HepG2 (cell line): ENCODE data around the gene PPM1H. TPM values are rescaled to one million over a fixed set of nuclear protein-coding genes. Genes with fewer than 3 reads are reported as not detected.

Experiments used
- FOXM1 ChIP-seq: sonication (generic); formaldehyde crosslinking; IDR thresholded peaks from 2 replicates; pipeline ENCODE4 v1.5.0; 2020; ENCODE audit warnings: missing genetic modification reagents
- HNRNPLL ChIP-seq: fragments of 200-400 bp; formaldehyde crosslinking; IDR thresholded peaks from 2 replicates; pipeline ENCODE4 v1.6.1; 2017; ENCODE audit warnings: mild to moderate bottlenecking, low read depth, low read length; ENCODE audit not compliant: poor library complexity, severe bottlenecking
- KAT7 ChIP-seq: IDR thresholded peaks from 2 replicates; pipeline ENCODE4 v1.6.1; 2018; ENCODE audit warnings: borderline replicate concordance, missing compliant biosample characterization
- NKX3-1 ChIP-seq: sonication (generic); formaldehyde crosslinking; IDR thresholded peaks from 2 replicates; pipeline ENCODE4 v1.5.0; 2020; ENCODE audit warnings: missing genetic modification reagents
- PAX8 ChIP-seq: sonication (generic); formaldehyde crosslinking; IDR thresholded peaks from 2 replicates; pipeline ENCODE4 v1.8.0; 2022; ENCODE audit warnings: mild to moderate bottlenecking, missing genetic modification reagents, borderline replicate concordance
- POGZ ChIP-seq: sonication (generic); formaldehyde crosslinking; IDR thresholded peaks from 2 replicates; pipeline ENCODE4 v1.4.0; 2020; ENCODE audit warnings: mild to moderate bottlenecking, missing genetic modification reagents
- POLR2A ChIP-seq, 2 experiments: IDR thresholded peaks; 2 replicates each; pipeline ENCODE4 v1.6.1; 2011; ENCODE audit warnings: low read depth in 2 of 2, low read length in 2 of 2, mild to moderate bottlenecking in 1 of 2, moderate library complexity in 1 of 2; ENCODE audit not compliant: insufficient read depth in 1 of 2
- PRDM10 ChIP-seq: sonication (generic); formaldehyde crosslinking; IDR thresholded peaks from 2 replicates; pipeline ENCODE4 v1.4.0; 2020; ENCODE audit warnings: low read depth, missing genetic modification reagents
- REST ChIP-seq, 2 experiments: IDR thresholded peaks; 2 replicates each; pipeline ENCODE4 v1.6.1; 2011 to 2012; ENCODE audit warnings: low read length in 2 of 2, borderline replicate concordance in 1 of 2, low read depth in 1 of 2, mild to moderate bottlenecking in 1 of 2, moderate library complexity in 1 of 2
- RFXAP ChIP-seq: sonication (generic); formaldehyde crosslinking; IDR thresholded peaks from 2 replicates; pipeline ENCODE4 v1.4.0; 2020; ENCODE audit warnings: missing genetic modification reagents, borderline replicate concordance
- SMYD3 ChIP-seq: sonication (generic); formaldehyde crosslinking; IDR thresholded peaks from 2 replicates; pipeline ENCODE4 v1.8.1; 2023; ENCODE audit warnings: mild to moderate bottlenecking, missing genetic modification reagents
- TCF7 ChIP-seq: sonication (generic); IDR thresholded peaks from 2 replicates; pipeline ENCODE4 v1.6.1; 2016; ENCODE audit warnings: antibody characterized with exemption, low read depth
- ZKSCAN1 ChIP-seq: fragments of 150-350 bp; IDR thresholded peaks from 2 replicates; pipeline ENCODE4 v1.6.1; 2014; ENCODE audit warnings: low read length
- ZNF24 ChIP-seq: fragments of 450-650 bp; IDR thresholded peaks from 2 replicates; pipeline ENCODE4 v1.6.1; 2017; ENCODE audit warnings: antibody characterized with exemption, mild to moderate bottlenecking
- ZNF646 ChIP-seq: sonication (generic); formaldehyde crosslinking; IDR thresholded peaks from 2 replicates; pipeline ENCODE4 v1.9.0; 2021; ENCODE audit warnings: mild to moderate bottlenecking, missing genetic modification reagents
- ZNF652 ChIP-seq: IDR thresholded peaks from 2 replicates; pipeline ENCODE4 v1.6.1; 2016; ENCODE audit warnings: low read depth, borderline replicate concordance
- ZNF678 ChIP-seq: sonication (generic); formaldehyde crosslinking; IDR thresholded peaks from 2 replicates; pipeline ENCODE4 v1.4.0; 2020; ENCODE audit warnings: mild to moderate bottlenecking, missing genetic modification reagents
- polyA plus RNA-seq, 8 experiments: library from polyadenylated mRNA; depleted of rRNA in 3 of 8; stranded (reverse) in 7 of 8; unstranded in 1 of 8; fragments of >200 nt; fragmentation: Illumina TruSeq in 4 of 8; extraction: Trizol in 4 of 8; gene quantifications; 2 replicates each; pipeline versions ENCODE4 v1.2.1 to v1.2.3, GENCODE V29; 2011 to 2016; ENCODE audit warnings: low read depth in 4 of 8, missing spikeins in 1 of 8, mixed read lengths in 1 of 8; ENCODE audit not compliant: insufficient read depth in 1 of 8
- total RNA-seq, 5 experiments: library from RNA; depleted of rRNA; stranded (reverse); fragments of >200 nt; fragmentation: Illumina TruSeq; extraction: Trizol; gene quantifications; 2 replicates each; pipeline ENCODE4 v1.2.3, GENCODE V29; 2016; ENCODE audit warnings: low read depth in 1 of 5

The PPM1H gene
- total and polyA plus RNA-seq, 2 of the 13 experiments (the other 11 are each of a cell fraction or from before 2014, with no cell fraction given), result 29.1 to 38.1 TPM

GRCh38 chr12:62933220-62933601 lies 1.7 kb downstream of the PPM1H start (continued):
- TF ChIP-seq ZNF646 (CRISPR knock-in tag) (no peak), POLR2A (IDR thresholded peaks at IDR 0.05; ENCODE audit: insufficient read depth in 1 of 2, low read depth in 2 of 2, low read length in 2 of 2) (peak in 1 of 2 experiments; percentile 50; a peak in 1 of 4 replicates), NKX3-1 (CRISPR knock-in tag) (no peak), PAX8 (CRISPR knock-in tag) (no peak), SMYD3 (CRISPR knock-in tag) (no peak), HNRNPLL (peak; percentile 54), TCF7 (no peak), ZNF652 (CRISPR knock-in tag) (0 out of 2 replicates have a peak, but pooled peaks have one; percentile 19), POGZ (CRISPR knock-in tag) (peak; percentile 43; the same call in 1 of the 2 replicates), RFXAP (CRISPR knock-in tag) (0 out of 2 replicates have a peak, but pooled peaks have one; percentile 4), KAT7 (CRISPR knock-in tag) (no peak), ZNF678 (CRISPR knock-in tag) (no peak), PRDM10 (CRISPR knock-in tag) (no peak), ZKSCAN1 (no peak), FOXM1 (CRISPR knock-in tag) (no peak), REST (IDR thresholded peaks at IDR 0.05; ENCODE audit: borderline replicate concordance in 1 of 2, low read depth in 1 of 2, low read length in 2 of 2) (no peak), ZNF24 (no peak)
